Neural progenitor cell (in vitro differentiated cells): ENCODE measurements around the gene ZFP1. TPM values are rescaled to one million over a fixed set of nuclear protein-coding genes. Genes with fewer than 3 reads are reported as not detected.

Experiments used
- DNase-seq: peaks from one replicate; pipeline ENCODE4 v3.0.0-alpha.2; 2016; ENCODE audit warnings: low spot score
- H2AFZ ChIP-seq: fragments of 200-600 bp; sonication (generic); replicated peaks from 2 replicates; pipeline ENCODE4 v1.6.1; 2016; ENCODE audit warnings: antibody characterized with exemption
- H3F3A ChIP-seq: fragments of 200-600 bp; sonication (generic); 2 replicates; pipeline ENCODE4 v1.6.1; 2016; ENCODE audit warnings: antibody characterized with exemption, low read depth
- H3K27ac ChIP-seq: fragments of 200-600 bp; sonication (generic); 2 replicates; pipeline ENCODE4 v1.5.1; 2016; ENCODE audit warnings: mild to moderate bottlenecking
- H3K27me3 ChIP-seq: fragments of 200-600 bp; sonication (generic); 2 replicates; pipeline ENCODE4 v1.6.1; 2016; ENCODE audit warnings: mild to moderate bottlenecking, moderate library complexity
- H3K36me3 ChIP-seq: fragments of 200-600 bp; sonication (generic); 2 replicates; pipeline ENCODE4 v1.5.1; 2016
- H3K4me1 ChIP-seq: fragments of 200-600 bp; sonication (generic); 2 replicates; pipeline ENCODE4 v1.6.1; 2016; ENCODE audit warnings: mixed run types
- H3K4me2 ChIP-seq: fragments of 200-600 bp; sonication (generic); 2 replicates; pipeline ENCODE4 v1.6.1; 2016
- H3K4me3 ChIP-seq: fragments of 200-600 bp; sonication (generic); 2 replicates; pipeline ENCODE4 v1.5.1; 2016
- H3K79me2 ChIP-seq: fragments of 200-600 bp; sonication (generic); 2 replicates; pipeline ENCODE4 v1.6.1; 2016; ENCODE audit warnings: low read depth
- H3K9ac ChIP-seq: fragments of 200-600 bp; sonication (generic); 2 replicates; pipeline ENCODE4 v1.6.1; 2016
- H3K9me3 ChIP-seq: fragments of 200-600 bp; sonication (generic); 2 replicates; pipeline ENCODE4 v1.5.1; 2016; ENCODE audit warnings: low read depth
- H4K20me1 ChIP-seq: fragments of 200-600 bp; sonication (generic); 2 replicates; pipeline ENCODE4 v1.6.1; 2016; ENCODE audit warnings: low read depth
- H3K27ac Mint-ChIP-seq: 3 replicates; pipeline ENCODE4 v1.8.0; 2021; ENCODE audit warnings: mixed read lengths
- H3K27me3 Mint-ChIP-seq: 2 replicates; pipeline ENCODE4 v1.8.0; 2022; ENCODE audit warnings: low read depth, mild to moderate bottlenecking, inconsistent platforms, moderate library complexity, mixed read lengths; ENCODE audit not compliant: insufficient read depth
- H3K36me3 Mint-ChIP-seq: 3 replicates; pipeline ENCODE4 v1.8.0; 2021; ENCODE audit warnings: mixed read lengths
- H3K4me1 Mint-ChIP-seq: 3 replicates; pipeline ENCODE4 v1.8.0; 2021; ENCODE audit warnings: mixed read lengths
- H3K4me3 Mint-ChIP-seq: 3 replicates; pipeline ENCODE4 v1.8.0; 2021; ENCODE audit warnings: mild to moderate bottlenecking, moderate library complexity, mixed read lengths
- H3K9me3 Mint-ChIP-seq: 3 replicates; pipeline ENCODE4 v1.8.0; 2020; ENCODE audit warnings: mixed read lengths
- CTCF ChIP-seq: fragments of 200-600 bp; sonication (generic); IDR thresholded peaks from 2 replicates; pipeline ENCODE4 v1.5.1; 2017; ENCODE audit warnings: antibody characterized with exemption, mild to moderate bottlenecking
- EZH2 ChIP-seq: fragments of 200-600 bp; sonication (generic); IDR thresholded peaks from 2 replicates; pipeline ENCODE4 v1.6.1; 2017; ENCODE audit warnings: antibody characterized with exemption, mild to moderate bottlenecking, moderate library complexity
- EZH2phosphoT487 ChIP-seq: fragments of 200-600 bp; sonication (generic); IDR thresholded peaks from 2 replicates; pipeline ENCODE4 v1.6.1; 2017; ENCODE audit warnings: antibody characterized with exemption
- total RNA-seq: library from RNA; depleted of rRNA; stranded (reverse); fragments of >200 nt; gene quantifications from 2 replicates; pipeline ENCODE4 v1.2.3, GENCODE V29; 2015; ENCODE audit warnings: low replicate concordance

ZFP1 gene
- total RNA-seq, 1 donor from 2014 or later, result 35.4 TPM

- Histone ChIP-seq H3K27ac (no peak overlapping the region), H3K9ac (no peak overlapping the region), H3K27me3 (no peaks in the 10 kb centered on the region), H3K4me2 (no peak overlapping the region), H3K9me3 (no peaks in the 10 kb centered on the region), H3F3A (no peaks in the 10 kb centered on the region), H3K4me3 (no peak overlapping the region), H3K4me1 (no peaks in the 10 kb centered on the region), H3K36me3 (no peaks in the 10 kb centered on the region), H2AFZ (no peak overlapping the region), H4K20me1 (no peaks in the 10 kb centered on the region), H3K79me2 (no peaks in the 10 kb centered on the region)
- Mint-ChIP-seq H3K4me3 (no peak overlapping the region), H3K27me3 (no peaks in the 10 kb centered on the region), H3K4me1 (no peaks in the 10 kb centered on the region), H3K36me3 (no peaks in the 10 kb centered on the region), H3K9me3 (peaks cover 7% of the 10 kb centered on the region), H3K27ac (peak overlapping the region; percentile 75)
- DNase-seq, result no peak
- TF ChIP-seq CTCF (no peak), EZH2 (no peak), EZH2phosphoT487 (no peak)
Measured at GRCh38 chr16:75195811-75196790, 47.8 kb downstream of the ZFP1 start.

GRCh38 chr16:75196836-75197235 lies 48.5 kb downstream of the ZFP1 start:
- H3K9me3 Mint-ChIP-seq, result peaks cover 7% of the 10 kb centered on the region
- H2AFZ ChIP-seq, result no peak overlapping the region
- no peaks in the 10 kb centered on the region for H3K4me1 Mint-ChIP-seq

GRCh38 chr16:75197522-75198134 lies 49.3 kb downstream of the ZFP1 start:
- no peak overlapping the region for H3K9ac ChIP-seq
- no peaks in the 10 kb centered on the region for H4K20me1 ChIP-seq
- peak overlapping the region; percentile 71 for H2AFZ ChIP-seq
- no peak overlapping the region for H3K4me3 ChIP-seq
- no peaks in the 10 kb centered on the region for H3K27me3 ChIP-seq
- no peaks in the 10 kb centered on the region for H3K36me3 Mint-ChIP-seq
- no peak overlapping the region for H3K27ac ChIP-seq
- H3F3A ChIP-seq, result no peaks in the 10 kb centered on the region
- no peaks in the 10 kb centered on the region for H3K9me3 ChIP-seq
- H3K4me1 ChIP-seq, result no peaks in the 10 kb centered on the region
- no peaks in the 10 kb centered on the region for H3K79me2 ChIP-seq
- H3K36me3 ChIP-seq, result no peaks in the 10 kb centered on the region
- DNase-seq, result no peak
- H3K4me2 ChIP-seq, result no peak overlapping the region
- no peak overlapping the region for H3K4me3 Mint-ChIP-seq
- H3K27me3 Mint-ChIP-seq, result no peaks in the 10 kb centered on the region
- no peak overlapping the region for H3K27ac Mint-ChIP-seq
- H3K9me3 Mint-ChIP-seq, result peaks cover 4% of the 10 kb centered on the region
- H3K4me1 Mint-ChIP-seq, result no peaks in the 10 kb centered on the region
- TF ChIP-seq EZH2phosphoT487 (no peak), EZH2 (no peak), CTCF (no peak)

More at GRCh38 chr16:75196836-75197235, 48.5 kb downstream of the ZFP1 start:
- Mint-ChIP-seq H3K36me3 (no peaks in the 10 kb centered on the region), H3K27me3 (no peaks in the 10 kb centered on the region), H3K4me3 (no peak overlapping the region), H3K27ac (no peak overlapping the region)
- Histone ChIP-seq H3F3A (no peaks in the 10 kb centered on the region), H3K4me3 (no peak overlapping the region), H4K20me1 (no peaks in the 10 kb centered on the region), H3K27ac (no peak overlapping the region), H3K4me2 (no peak overlapping the region), H3K27me3 (no peaks in the 10 kb centered on the region), H3K4me1 (no peaks in the 10 kb centered on the region), H3K79me2 (no peaks in the 10 kb centered on the region), H3K9ac (no peak overlapping the region), H3K36me3 (no peaks in the 10 kb centered on the region), H3K9me3 (no peaks in the 10 kb centered on the region)
- no peak for DNase-seq
- TF ChIP-seq EZH2 (no peak), EZH2phosphoT487 (no peak), CTCF (no peak)
